ENCODE results near the gene NR2F1-AS1. TPM values are rescaled to one million over a fixed set of nuclear protein-coding genes. Genes with fewer than 3 reads are reported as not detected.

The NR2F1-AS1 gene
- total RNA-seq, 2 donors from 2014 or later, result not detected

GRCh38 chr5:93579692-93580062 is 1.3 kb downstream of the NR2F1-AS1 start:
- H3K9me3 Mint-ChIP-seq, result no peaks in the 10 kb centered on the region
- H3K27me3 Mint-ChIP-seq, result peaks cover 39 to 50% of the 10 kb centered on the region in 2 donors
- DNase-seq (ENCODE audit: low spot score) (no peak), ATAC-seq (peak in 1 of 2 donors; percentile 4)
- H3K4me3 Mint-ChIP-seq, result no peak overlapping the region
- peaks cover 18 to 19% of the 10 kb centered on the region in 2 donors for H3K4me1 Mint-ChIP-seq (ENCODE audit: low read depth in 2 of 2)
- H3K36me3 Mint-ChIP-seq, result no peaks in the 10 kb centered on the region
- H3K27ac Mint-ChIP-seq, result no peak overlapping the region

GRCh38 chr5:93578813-93579691 is 2.0 kb downstream of the NR2F1-AS1 start:
- Mint-ChIP-seq H3K36me3 (no peaks in the 10 kb centered on the region), H3K4me3 (peak overlapping the region; percentile 35), H3K4me1 (ENCODE audit: low read depth in 2 of 2) (peaks cover 18 to 19% of the 10 kb centered on the region in 2 donors), H3K9me3 (no peaks in the 10 kb centered on the region), H3K27me3 (peaks cover 44 to 56% of the 10 kb centered on the region in 2 donors), H3K27ac (no peak overlapping the region)
- DNase-seq (ENCODE audit: low spot score), result no peak
- peak; percentile 8 for ATAC-seq

- ATAC-seq (no peak), DNase-seq (ENCODE audit: low spot score) (no peak)
- Mint-ChIP-seq H3K4me1 (ENCODE audit: low read depth in 2 of 2) (peaks cover 18 to 19% of the 10 kb centered on the region in 2 donors), H3K27me3 (peaks cover 52 to 65% of the 10 kb centered on the region in 2 donors), H3K36me3 (no peaks in the 10 kb centered on the region), H3K9me3 (no peaks in the 10 kb centered on the region), H3K27ac (no peak overlapping the region), H3K4me3 (peak overlapping the region; percentile 35)
These were observed 2.9 kb downstream of the NR2F1-AS1 start for GRCh38 chr5:93577854-93578812.

GRCh38 chr5:93576994-93577853 is 3.8 kb downstream of the NR2F1-AS1 start:
- no peak for ATAC-seq
- Mint-ChIP-seq H3K9me3 (no peaks in the 10 kb centered on the region), H3K27me3 (peaks cover 57 to 68% of the 10 kb centered on the region in 2 donors), H3K27ac (no peak overlapping the region), H3K36me3 (no peaks in the 10 kb centered on the region), H3K4me3 (no peak overlapping the region), H3K4me1 (ENCODE audit: low read depth in 2 of 2) (peaks cover 18 to 19% of the 10 kb centered on the region in 2 donors)
- DNase-seq (ENCODE audit: low spot score), result no peak

GRCh38 chr5:93575461-93576414 is 5.3 kb downstream of the NR2F1-AS1 start:
- H3K4me1 Mint-ChIP-seq (ENCODE audit: low read depth in 2 of 2), result peaks cover 19 to 23% of the 10 kb centered on the region in 2 donors
- H3K36me3 Mint-ChIP-seq, result no peaks in the 10 kb centered on the region
- DNase-seq (ENCODE audit: low spot score), result no peak

GRCh38 chr5:93574491-93575305 is 6.3 kb downstream of the NR2F1-AS1 start:
- Mint-ChIP-seq H3K36me3 (no peaks in the 10 kb centered on the region), H3K9me3 (no peaks in the 10 kb centered on the region)

More at GRCh38 chr5:93575461-93576414, 5.3 kb downstream of the NR2F1-AS1 start:
- Mint-ChIP-seq H3K4me3 (no peak overlapping the region), H3K27me3 (peaks cover 61 to 76% of the 10 kb centered on the region in 2 donors), H3K9me3 (no peaks in the 10 kb centered on the region), H3K27ac (no peak overlapping the region)
- no peak for ATAC-seq

GRCh38 chr5:93573354-93574351 is 7.4 kb downstream of the NR2F1-AS1 start:
- no peak overlapping the region for H3K4me3 Mint-ChIP-seq
- peaks cover 66 to 84% of the 10 kb centered on the region in 2 donors for H3K27me3 Mint-ChIP-seq
- H3K36me3 Mint-ChIP-seq, result peaks cover 5% of the 10 kb centered on the region
- H3K9me3 Mint-ChIP-seq, result no peaks in the 10 kb centered on the region
- ATAC-seq, result no peak
- DNase-seq (ENCODE audit: low spot score), result no peak
- H3K4me1 Mint-ChIP-seq (ENCODE audit: low read depth in 2 of 2), result peaks cover 16 to 20% of the 10 kb centered on the region in 2 donors
- no peak overlapping the region for H3K27ac Mint-ChIP-seq

More at GRCh38 chr5:93574491-93575305, 6.3 kb downstream of the NR2F1-AS1 start:
- Mint-ChIP-seq H3K4me3 (no peak overlapping the region), H3K27ac (no peak overlapping the region), H3K27me3 (peaks cover 60 to 75% of the 10 kb centered on the region in 2 donors), H3K4me1 (ENCODE audit: low read depth in 2 of 2) (peaks cover 16 to 21% of the 10 kb centered on the region in 2 donors)
- DNase-seq (ENCODE audit: low spot score) (no peak), ATAC-seq (no peak)

GRCh38 chr5:93572608-93573353 is 8.2 kb downstream of the NR2F1-AS1 start:
- no peak overlapping the region for H3K4me3 Mint-ChIP-seq
- peaks cover 57 to 82% of the 10 kb centered on the region in 2 donors for H3K27me3 Mint-ChIP-seq
- no peaks in the 10 kb centered on the region for H3K9me3 Mint-ChIP-seq
- ATAC-seq (no peak), DNase-seq (ENCODE audit: low spot score) (no peak)
- no peak overlapping the region for H3K27ac Mint-ChIP-seq
- H3K4me1 Mint-ChIP-seq (ENCODE audit: low read depth in 2 of 2), result peaks cover 7 to 13% of the 10 kb centered on the region in 2 donors
- H3K36me3 Mint-ChIP-seq, result peaks cover 5% of the 10 kb centered on the region

- Mint-ChIP-seq H3K4me3 (peak overlapping the region; percentile 25), H3K36me3 (peaks cover 5% of the 10 kb centered on the region), H3K27ac (no peak overlapping the region), H3K27me3 (peaks cover 58 to 82% of the 10 kb centered on the region in 2 donors), H3K4me1 (ENCODE audit: low read depth in 2 of 2) (peaks cover 7 to 13% of the 10 kb centered on the region in 2 donors), H3K9me3 (no peaks in the 10 kb centered on the region)
- DNase-seq (ENCODE audit: low spot score) (no peak), ATAC-seq (peak; percentile 26 to 45)
These were observed 8.9 kb downstream of the NR2F1-AS1 start for GRCh38 chr5:93572101-93572607.
